ENCODE results near the gene BICDL2.

The BICDL2 gene

DNA sequence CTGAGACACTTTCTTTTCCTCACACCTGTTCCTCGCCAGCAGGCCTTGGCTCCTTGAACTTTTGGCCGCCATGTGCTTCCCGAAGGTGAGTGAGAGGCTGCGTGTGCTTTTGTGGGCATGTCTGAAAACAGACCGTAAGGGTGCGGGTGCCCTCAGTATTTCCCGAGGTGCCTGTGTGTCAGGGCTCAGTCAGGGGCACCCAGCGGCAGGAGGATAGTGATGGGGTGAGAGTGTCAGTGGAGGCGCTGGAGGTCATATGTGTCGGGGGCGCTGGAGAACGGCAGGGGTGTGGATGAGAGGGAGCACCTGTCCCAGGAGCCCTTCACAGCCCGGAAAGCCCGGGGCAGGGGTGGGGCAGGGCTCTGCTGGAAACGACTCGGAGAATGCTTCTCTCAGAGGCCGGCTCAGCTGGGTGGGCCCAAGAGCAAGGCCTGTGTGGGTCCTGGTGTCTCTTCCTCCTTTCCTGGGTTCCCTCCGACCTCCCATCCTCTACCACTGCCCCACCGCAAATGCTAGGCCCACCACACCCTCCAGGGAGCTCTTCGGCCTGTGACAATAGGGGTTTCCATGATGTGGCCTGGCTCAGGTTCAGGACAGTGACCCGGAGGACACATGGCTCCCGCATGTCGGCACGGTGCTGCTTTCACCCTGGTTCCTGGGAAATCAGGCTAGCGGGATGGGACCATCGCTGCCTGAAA, 29.1 kb upstream of the BICDL2 start:
- H3K4me3 ChIP-seq (ENCODE audit: low read length, poor library complexity, severe bottlenecking) = peak overlapping the region; percentile 95
- H3K79me2 ChIP-seq (ENCODE audit: insufficient read depth, low read length) = peaks cover 45% of the 10 kb centered on the region
- no peaks in the 10 kb centered on the region for H3F3A ChIP-seq (ENCODE audit: low read depth)
- H3K4me2 ChIP-seq (ENCODE audit: low read depth, low read length, poor library complexity, severe bottlenecking) = peak overlapping the region; percentile 99
- H3K9ac ChIP-seq (ENCODE audit: low read depth, low read length, poor library complexity, severe bottlenecking) = peak overlapping the region; percentile 87
- no peaks in the 10 kb centered on the region for H3K36me3 ChIP-seq (ENCODE audit: insufficient read depth, low read length)
- no peaks in the 10 kb centered on the region for H3K27me3 ChIP-seq (ENCODE audit: insufficient read depth, low read length, poor library complexity, severe bottlenecking)
- H3K4me1 ChIP-seq (ENCODE audit: insufficient read depth, low read length, poor library complexity, severe bottlenecking) = peaks cover 13% of the 10 kb centered on the region
- peaks cover 20% of the 10 kb centered on the region for H4K20me1 ChIP-seq (ENCODE audit: insufficient read depth, low read length, poor library complexity, severe bottlenecking)
- H3K9me2 ChIP-seq (replicated peaks; ENCODE audit: low read depth, low read length) = no peaks in the 10 kb centered on the region
- H3K9me3 ChIP-seq (ENCODE audit: insufficient read depth, low read depth, low read length) = no peaks in the 10 kb centered on the region
- 0 out of 2 replicates have a peak overlapping the region, but pooled peaks have one; percentile 80 for H2AFZ ChIP-seq (ENCODE audit: low read length)
- no peak for TF ChIP-seq EZH2phosphoT487 (IDR thresholded peaks at IDR 0.05; ENCODE audit: borderline replicate concordance)
- TF ChIP-seq, protein P1, sequence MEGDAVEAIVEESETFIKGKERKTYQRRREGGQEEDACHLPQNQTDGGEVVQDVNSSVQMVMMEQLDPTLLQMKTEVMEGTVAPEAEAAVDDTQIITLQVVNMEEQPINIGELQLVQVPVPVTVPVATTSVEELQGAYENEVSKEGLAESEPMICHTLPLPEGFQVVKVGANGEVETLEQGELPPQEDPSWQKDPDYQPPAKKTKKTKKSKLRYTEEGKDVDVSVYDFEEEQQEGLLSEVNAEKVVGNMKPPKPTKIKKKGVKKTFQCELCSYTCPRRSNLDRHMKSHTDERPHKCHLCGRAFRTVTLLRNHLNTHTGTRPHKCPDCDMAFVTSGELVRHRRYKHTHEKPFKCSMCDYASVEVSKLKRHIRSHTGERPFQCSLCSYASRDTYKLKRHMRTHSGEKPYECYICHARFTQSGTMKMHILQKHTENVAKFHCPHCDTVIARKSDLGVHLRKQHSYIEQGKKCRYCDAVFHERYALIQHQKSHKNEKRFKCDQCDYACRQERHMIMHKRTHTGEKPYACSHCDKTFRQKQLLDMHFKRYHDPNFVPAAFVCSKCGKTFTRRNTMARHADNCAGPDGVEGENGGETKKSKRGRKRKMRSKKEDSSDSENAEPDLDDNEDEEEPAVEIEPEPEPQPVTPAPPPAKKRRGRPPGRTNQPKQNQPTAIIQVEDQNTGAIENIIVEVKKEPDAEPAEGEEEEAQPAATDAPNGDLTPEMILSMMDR (conservative IDR thresholded peaks at IDR 0.05; ENCODE audit: low read length) = no peak

DNA sequence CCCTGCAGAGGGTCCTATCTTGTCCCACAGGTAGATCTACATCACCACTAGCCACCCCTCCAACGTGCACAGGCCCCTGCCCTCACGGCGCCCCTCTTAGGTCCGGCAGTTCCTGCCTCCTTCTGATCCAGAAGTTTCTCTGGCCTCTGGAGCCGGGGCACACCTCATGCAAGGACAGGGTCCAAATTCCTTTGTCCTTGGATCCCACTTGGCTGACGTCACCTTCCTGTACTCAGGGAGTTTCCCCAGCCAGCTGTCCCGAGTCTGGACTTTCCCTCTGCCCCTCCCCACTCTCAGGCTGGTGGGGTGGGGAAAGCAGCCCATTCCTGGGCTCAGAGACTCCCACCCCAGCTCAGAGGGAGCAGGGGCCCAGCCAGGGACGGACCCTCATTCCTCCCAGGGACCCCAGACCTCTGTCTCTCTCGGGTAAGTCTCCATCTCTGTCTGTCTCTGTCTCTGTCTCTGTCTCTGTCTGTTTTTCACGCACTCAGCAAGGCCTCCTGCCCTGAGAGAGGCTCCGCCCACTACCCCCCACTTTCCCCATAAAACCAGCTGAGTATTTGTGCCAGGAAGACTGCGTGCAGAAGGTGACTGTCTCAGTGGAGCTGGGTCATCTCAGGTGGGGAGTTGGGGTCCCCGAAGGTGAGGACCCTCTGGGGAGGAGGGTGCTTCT, 28.5 kb upstream of the BICDL2 start, which contains the start of gene IL32:
Gene IL32, plus strand, starts transcription at position 572 of the 673 bp plus-strand sequence. CDS start 172 bp downstream, outside the sequence.
- no peaks in the 10 kb centered on the region for H3K9me2 ChIP-seq (replicated peaks; ENCODE audit: low read depth, low read length)
- H3K9ac ChIP-seq (ENCODE audit: low read depth, low read length, poor library complexity, severe bottlenecking) = peak within 1 kb of the TSS; percentile 87
- H3K4me2 ChIP-seq (ENCODE audit: low read depth, low read length, poor library complexity, severe bottlenecking) = peak within 1 kb of the TSS; percentile 99
- peaks cover 8% of the 10 kb centered on the region for H3K4me1 ChIP-seq (ENCODE audit: insufficient read depth, low read length, poor library complexity, severe bottlenecking)
- H3K27me3 ChIP-seq (ENCODE audit: insufficient read depth, low read length, poor library complexity, severe bottlenecking) = no peaks in the 10 kb centered on the region
- peak within 1 kb of the TSS; percentile 80 for H2AFZ ChIP-seq (ENCODE audit: low read length)
- H3F3A ChIP-seq (ENCODE audit: low read depth) = no peaks in the 10 kb centered on the region
- TF ChIP-seq EZH2phosphoT487 (IDR thresholded peaks at IDR 0.05; ENCODE audit: borderline replicate concordance) = no peak
- TF ChIP-seq, protein P1 (conservative IDR thresholded peaks at IDR 0.05; ENCODE audit: low read length) = no peak
- H3K9me3 ChIP-seq (ENCODE audit: insufficient read depth, low read depth, low read length) = no peaks in the 10 kb centered on the region
- peaks cover 20% of the 10 kb centered on the region for H4K20me1 ChIP-seq (ENCODE audit: insufficient read depth, low read length, poor library complexity, severe bottlenecking)
- H3K79me2 ChIP-seq (ENCODE audit: insufficient read depth, low read length) = peaks cover 45% of the 10 kb centered on the region
- H3K4me3 ChIP-seq (ENCODE audit: low read length, poor library complexity, severe bottlenecking) = peak within 1 kb of the TSS; percentile 95
- no peaks in the 10 kb centered on the region for H3K36me3 ChIP-seq (ENCODE audit: insufficient read depth, low read length)

DNA sequence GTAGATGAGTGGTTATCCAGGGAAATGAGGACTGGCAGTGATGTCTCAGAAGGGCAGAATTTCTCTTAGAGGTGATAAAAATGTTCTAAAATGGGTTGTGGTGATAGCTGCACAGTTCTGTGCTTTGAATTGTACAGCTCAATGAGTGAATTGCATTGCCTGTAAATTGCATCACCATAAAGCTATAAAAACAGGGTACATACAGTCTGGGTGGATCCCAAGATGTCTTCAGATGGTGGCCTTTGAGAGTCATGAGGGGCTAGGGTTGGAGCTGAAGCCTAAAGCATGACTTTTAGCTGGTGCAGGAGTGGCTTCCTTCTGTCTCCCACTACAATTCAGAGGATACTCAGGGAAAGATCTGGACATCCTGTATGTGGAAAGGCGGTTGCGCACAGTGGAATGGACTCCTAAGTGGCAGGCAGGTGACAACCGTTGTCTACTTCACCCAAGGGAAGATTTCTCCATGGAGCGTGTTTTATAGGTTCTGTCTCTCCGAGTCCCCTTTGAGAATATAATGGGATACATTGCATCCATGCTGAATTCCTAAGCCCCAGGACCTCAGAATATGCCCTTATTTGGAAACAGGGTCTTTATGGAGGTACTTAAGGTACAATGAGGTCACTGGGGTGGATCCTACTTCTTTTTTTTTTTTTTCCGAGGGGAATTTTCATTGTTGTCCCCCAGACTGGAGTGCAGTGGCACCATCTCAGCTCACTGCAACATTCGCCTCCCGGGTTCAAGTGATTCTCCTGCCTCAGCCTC, 27.1 kb upstream of the BICDL2 start:
- Histone ChIP-seq H3K27me3 (ENCODE audit: insufficient read depth, low read length, poor library complexity, severe bottlenecking) (no peaks in the 10 kb centered on the region), H3K4me1 (ENCODE audit: insufficient read depth, low read length, poor library complexity, severe bottlenecking) (peaks cover 13% of the 10 kb centered on the region), H3F3A (ENCODE audit: low read depth) (no peaks in the 10 kb centered on the region), H3K4me3 (ENCODE audit: low read length, poor library complexity, severe bottlenecking) (no peak overlapping the region), H3K79me2 (ENCODE audit: insufficient read depth, low read length) (peaks cover 49% of the 10 kb centered on the region), H3K9me2 (replicated peaks; ENCODE audit: low read depth, low read length) (no peaks in the 10 kb centered on the region), H3K4me2 (ENCODE audit: low read depth, low read length, poor library complexity, severe bottlenecking) (no peak overlapping the region), H4K20me1 (ENCODE audit: insufficient read depth, low read length, poor library complexity, severe bottlenecking) (peaks cover 20% of the 10 kb centered on the region), H3K9me3 (ENCODE audit: insufficient read depth, low read depth, low read length) (no peaks in the 10 kb centered on the region), H2AFZ (ENCODE audit: low read length) (no peak overlapping the region), H3K36me3 (ENCODE audit: insufficient read depth, low read length) (no peaks in the 10 kb centered on the region), H3K9ac (ENCODE audit: low read depth, low read length, poor library complexity, severe bottlenecking) (no peak overlapping the region)
- TF ChIP-seq, protein P1 (conservative IDR thresholded peaks at IDR 0.05; ENCODE audit: low read length) = no peak
- no peak for TF ChIP-seq EZH2phosphoT487 (IDR thresholded peaks at IDR 0.05; ENCODE audit: borderline replicate concordance)

Data from Loucy (cell line).